Keratinocyte (primary cell): Measurements from ENCODE around the gene CSF3. TPM values are rescaled to one million over a fixed set of nuclear protein-coding genes. Genes with fewer than 3 reads are reported as not detected.

Experiments used
- DNase-seq: peaks from one replicate; pipeline ENCODE4 v3.0.0-alpha.2; 2011; ENCODE audit warnings: low read depth, missing footprints, low spot score
- FAIRE-seq: peaks from 2 replicates; lab custom pipeline; 2011; peaks lifted over from hg19 to GRCh38; lab: Jason Lieb, UNC
- H2AFZ ChIP-seq: 2 replicates; pipeline ENCODE4 v1.6.0; 2012; ENCODE audit warnings: low read length, control low read depth, inconsistent platforms; ENCODE audit not compliant: control insufficient read depth
- H3K27ac ChIP-seq: 2 replicates; pipeline ENCODE4 v1.5.1; 2011; ENCODE audit warnings: low read length; ENCODE audit not compliant: control insufficient read depth, insufficient read depth
- H3K27me3 ChIP-seq: 3 replicates; pipeline ENCODE4 v1.6.0; 2011; ENCODE audit warnings: low read length; ENCODE audit not compliant: control insufficient read depth, insufficient read depth; ENCODE audit errors: extremely low read depth
- H3K36me3 ChIP-seq, 2 experiments: 2 replicates in 1 of 2; 3 replicates in 1 of 2; pipeline ENCODE4 v1.5.1; 2011; ENCODE audit warnings: low read length in 2 of 2, mild to moderate bottlenecking in 1 of 2; ENCODE audit not compliant: control insufficient read depth in 2 of 2, insufficient read depth in 2 of 2; ENCODE audit errors: extremely low read depth in 1 of 2
- H3K4me1 ChIP-seq: 3 replicates; pipeline ENCODE4 v1.5.1; 2011; ENCODE audit warnings: low read length; ENCODE audit not compliant: control insufficient read depth, insufficient read depth; ENCODE audit errors: extremely low read depth
- H3K4me2 ChIP-seq: 3 replicates; pipeline ENCODE4 v1.6.0; 2011; ENCODE audit warnings: low read depth, low read length; ENCODE audit not compliant: control insufficient read depth, insufficient read depth; ENCODE audit errors: extremely low read depth
- H3K4me3 ChIP-seq, 3 experiments: fragments of 200-600 bp in 1 of 3; sonication (generic) in 1 of 3; 2 replicates in 2 of 3; 3 replicates in 1 of 3; pipeline ENCODE4 v1.5.1; 2011 to 2016; ENCODE audit warnings: low read length in 3 of 3, mild to moderate bottlenecking in 3 of 3, control low read depth in 2 of 3, inconsistent platforms in 1 of 3, low read depth in 1 of 3, mixed read lengths in 1 of 3, mixed run types in 1 of 3, moderate library complexity in 1 of 3; ENCODE audit not compliant: control insufficient read depth in 2 of 3, insufficient read depth in 2 of 3; ENCODE audit errors: extremely low read depth in 1 of 3
- H3K79me2 ChIP-seq: 2 replicates; pipeline ENCODE4 v1.6.0; 2012; ENCODE audit warnings: low read length; ENCODE audit not compliant: control insufficient read depth, insufficient read depth
- H3K9ac ChIP-seq: 3 replicates; pipeline ENCODE4 v1.6.0; 2011; ENCODE audit warnings: low read length; ENCODE audit not compliant: control insufficient read depth, insufficient read depth; ENCODE audit errors: extremely low read depth
- H3K9me1 ChIP-seq: 3 replicates; pipeline ENCODE4 v1.6.0; 2011; ENCODE audit warnings: low read length; ENCODE audit not compliant: control insufficient read depth, insufficient read depth; ENCODE audit errors: extremely low read depth
- H3K9me3 ChIP-seq: 2 replicates; pipeline ENCODE4 v1.5.1; 2012; ENCODE audit warnings: low read depth, low read length; ENCODE audit not compliant: control insufficient read depth
- H4K20me1 ChIP-seq: 3 replicates; pipeline ENCODE4 v1.6.0; 2011; ENCODE audit warnings: low read length; ENCODE audit not compliant: control insufficient read depth, insufficient read depth; ENCODE audit errors: extremely low read depth
- EZH2 ChIP-seq: IDR thresholded peaks from one replicate; pipeline ENCODE4 v1.6.1; 2012; ENCODE audit warnings: inconsistent platforms, mild to moderate bottlenecking, low read length, moderate library complexity
- dilution Hi-C: fragments of 300-500 bp; cut with MboI; formaldehyde crosslinking; loops from one replicate; pipeline ENCODE4 v1.7.0; 2020; ENCODE audit warnings: low sequenced_read_pairs; ENCODE audit not compliant: extremely low pct_ligation_motif_present
- polyA plus RNA-seq, 5 experiments: library from polyadenylated mRNA; depleted of rRNA in 3 of 5; stranded (reverse) in 3 of 5; stranded (forward) in 1 of 5; unstranded in 1 of 5; fragments of >200 nt; gene quantifications; 1 replicate in 1 of 5; 2 replicates in 3 of 5; 3 replicates in 1 of 5; pipeline versions ENCODE4 v1.2.1 to v1.2.3, GENCODE V29; 2011 to 2012; ENCODE audit warnings: missing spikeins in 2 of 5, low read depth in 1 of 5, low replicate concordance in 1 of 5
- TF ChIP-seq, protein P1 (sequence below), 3 experiments: IDR thresholded peaks in 1 of 3; conservative IDR thresholded peaks in 1 of 3; optimal IDR thresholded peaks in 1 of 3; 2 replicates in 2 of 3; 3 replicates in 1 of 3; pipeline versions ENCODE3 to v1.5.1; 2011; ENCODE audit warnings: low read length in 3 of 3, mild to moderate bottlenecking in 3 of 3, moderate library complexity in 2 of 3, control low read depth in 1 of 3, inconsistent platforms in 1 of 3; ENCODE audit not compliant: insufficient read depth in 2 of 3; ENCODE audit errors: extremely low read depth in 1 of 3

CSF3 gene
- polyA plus RNA-seq, 1 donor (not counting 4 experiments of a cell fraction or from before 2014, with no cell fraction given) = 0.76 TPM

DNA sequence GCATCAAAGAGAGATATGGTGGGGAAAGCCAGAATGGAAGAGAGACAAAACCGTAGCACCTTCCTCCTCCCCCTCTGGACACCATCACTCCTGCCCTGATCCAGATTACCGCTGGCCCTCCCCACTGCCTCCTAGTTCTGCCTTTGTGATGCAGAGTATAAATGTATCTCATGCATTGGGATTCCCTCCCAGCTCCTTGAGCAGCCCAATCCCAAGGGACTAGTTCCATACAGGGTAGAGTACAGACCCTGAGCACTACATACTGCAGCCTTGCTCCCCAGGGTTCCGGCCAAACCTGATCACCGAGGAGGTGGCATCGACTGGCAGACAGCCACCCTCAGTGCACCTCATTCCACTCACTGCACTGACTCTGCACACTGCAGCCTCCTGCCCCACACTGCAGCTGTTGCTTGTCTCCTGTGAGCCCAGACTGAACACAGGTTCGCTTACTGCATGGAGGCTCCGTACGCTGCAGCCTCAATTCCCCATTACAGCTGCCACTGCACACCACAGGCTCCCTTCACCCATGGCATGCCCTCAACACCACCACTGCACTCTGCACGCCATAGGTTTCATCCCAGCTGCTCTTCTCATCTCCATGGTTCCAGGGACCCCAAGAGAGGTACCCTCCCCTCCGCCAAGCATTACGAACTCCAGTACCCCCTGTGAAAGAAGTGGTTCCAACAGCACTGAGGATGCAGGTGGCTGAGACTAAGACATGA is 45.8 kb downstream of the CSF3 start:
- FAIRE-seq = no peak
- Histone ChIP-seq H3K4me1 (peaks cover 28% of the 10 kb centered on the region), H3K4me2 (no peak overlapping the region), H3K27ac (no peak overlapping the region), H3K27me3 (peaks cover 12% of the 10 kb centered on the region), H2AFZ (no peak overlapping the region), H3K36me3 (no peaks in the 10 kb centered on the region), H3K9me1 (no peaks in the 10 kb centered on the region), H4K20me1 (no peaks in the 10 kb centered on the region), H3K79me2 (no peaks in the 10 kb centered on the region), H3K9me3 (no peaks in the 10 kb centered on the region), H3K4me3 (no peak overlapping the region), H3K9ac (no peak overlapping the region)
- dilution Hi-C loops = no loop called here
- TF ChIP-seq, protein P1, sequence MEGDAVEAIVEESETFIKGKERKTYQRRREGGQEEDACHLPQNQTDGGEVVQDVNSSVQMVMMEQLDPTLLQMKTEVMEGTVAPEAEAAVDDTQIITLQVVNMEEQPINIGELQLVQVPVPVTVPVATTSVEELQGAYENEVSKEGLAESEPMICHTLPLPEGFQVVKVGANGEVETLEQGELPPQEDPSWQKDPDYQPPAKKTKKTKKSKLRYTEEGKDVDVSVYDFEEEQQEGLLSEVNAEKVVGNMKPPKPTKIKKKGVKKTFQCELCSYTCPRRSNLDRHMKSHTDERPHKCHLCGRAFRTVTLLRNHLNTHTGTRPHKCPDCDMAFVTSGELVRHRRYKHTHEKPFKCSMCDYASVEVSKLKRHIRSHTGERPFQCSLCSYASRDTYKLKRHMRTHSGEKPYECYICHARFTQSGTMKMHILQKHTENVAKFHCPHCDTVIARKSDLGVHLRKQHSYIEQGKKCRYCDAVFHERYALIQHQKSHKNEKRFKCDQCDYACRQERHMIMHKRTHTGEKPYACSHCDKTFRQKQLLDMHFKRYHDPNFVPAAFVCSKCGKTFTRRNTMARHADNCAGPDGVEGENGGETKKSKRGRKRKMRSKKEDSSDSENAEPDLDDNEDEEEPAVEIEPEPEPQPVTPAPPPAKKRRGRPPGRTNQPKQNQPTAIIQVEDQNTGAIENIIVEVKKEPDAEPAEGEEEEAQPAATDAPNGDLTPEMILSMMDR (optimal IDR thresholded peaks at IDR 0.05 in 1 of 3, IDR thresholded peaks at IDR 0.05 in 1 of 3, conservative IDR thresholded peaks at IDR 0.05 in 1 of 3; ENCODE audit: extremely low read depth in 1 of 3, insufficient read depth in 2 of 3, low read length in 3 of 3) = no peak
- no peak for TF ChIP-seq EZH2
- DNase-seq = no peak

DNA sequence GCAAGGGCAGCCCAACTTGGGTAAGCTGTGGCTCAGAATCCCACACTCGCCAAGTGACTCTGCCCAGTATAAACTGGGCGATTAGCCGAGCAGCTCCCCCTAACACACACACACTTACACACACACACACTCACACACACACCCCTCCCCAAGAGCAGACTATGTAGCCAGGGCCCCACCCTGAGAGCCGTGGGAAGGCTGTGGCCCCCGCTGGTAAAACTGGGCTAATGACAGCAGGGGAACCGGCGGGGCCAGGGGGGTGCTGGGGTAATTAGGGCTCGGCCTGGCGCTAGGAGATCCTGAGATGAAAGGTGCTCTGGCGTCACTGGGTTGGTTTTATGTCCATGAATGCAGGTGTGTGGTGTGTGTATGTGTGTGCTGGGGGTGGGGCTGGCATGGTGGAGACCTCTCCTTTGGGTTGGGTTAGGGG is 46.4 kb downstream of the CSF3 start:
- FAIRE-seq (no peak), DNase-seq (no peak)
- H3K27me3 ChIP-seq = peaks cover 12% of the 10 kb centered on the region
- H3K36me3 ChIP-seq = no peaks in the 10 kb centered on the region
- no peak overlapping the region for H2AFZ ChIP-seq
- H3K9me3 ChIP-seq = no peaks in the 10 kb centered on the region
- TF ChIP-seq EZH2 = no peak
- TF ChIP-seq, protein P1 (optimal IDR thresholded peaks at IDR 0.05 in 1 of 3, IDR thresholded peaks at IDR 0.05 in 1 of 3, conservative IDR thresholded peaks at IDR 0.05 in 1 of 3; ENCODE audit: extremely low read depth in 1 of 3, insufficient read depth in 2 of 3, low read length in 3 of 3) = no peak
- no peak overlapping the region for H3K4me3 ChIP-seq
- no peak overlapping the region for H3K27ac ChIP-seq
- no peaks in the 10 kb centered on the region for H4K20me1 ChIP-seq
- H3K79me2 ChIP-seq = no peaks in the 10 kb centered on the region
- no peaks in the 10 kb centered on the region for H3K9me1 ChIP-seq
- dilution Hi-C loops = no loop called here
- H3K9ac ChIP-seq = no peak overlapping the region
- no peak overlapping the region for H3K4me2 ChIP-seq
- peaks cover 28% of the 10 kb centered on the region for H3K4me1 ChIP-seq
